Adrenal gland (tissue), 12 donors: ENCODE data around the gene DOCK1. TPM values are rescaled to one million over a fixed set of nuclear protein-coding genes. Genes with fewer than 3 reads are reported as not detected.

ENCODE experiments used
- DNase-seq, 7 donors: peaks; one replicate each; pipeline ENCODE4 v3.0.0-alpha.2; 2019 to 2020
- H3K27ac ChIP-seq, 5 donors: fragments of 200-600 bp; sonication (generic) in 4 of 5; 1 replicate in 3 of 5; 2 replicates in 2 of 5; pipeline versions ENCODE4 v1.5.1 to v1.8.0; 2016 to 2020; ENCODE audit warnings: mild to moderate bottlenecking in 1 of 5
- H3K27me3 ChIP-seq: fragments of 200-600 bp; 2 replicates; pipeline ENCODE4 v1.8.0; 2021
- H3K36me3 ChIP-seq, 2 donors: fragments of 200-600 bp; replicated peaks in 1 of 2; 1 replicate in 1 of 2; 2 replicates in 1 of 2; pipeline versions ENCODE4 v1.5.1 to v1.8.0; 2018 to 2022
- H3K4me1 ChIP-seq, 2 donors: fragments of 200-600 bp; replicated peaks in 1 of 2; 1 replicate in 1 of 2; 2 replicates in 1 of 2; pipeline versions ENCODE4 v1.5.1 to v1.8.0; 2018 to 2021
- H3K4me3 ChIP-seq, 4 donors: fragments of 200-600 bp; sonication (generic) in 3 of 4; one replicate each; pipeline ENCODE4 v1.5.1; 2016 to 2018
- H3K9me3 ChIP-seq, 3 donors: fragments of 200-600 bp; sonication (generic) in 1 of 3; replicated peaks in 1 of 3; 1 replicate in 2 of 3; 2 replicates in 1 of 3; pipeline versions ENCODE4 v1.5.1 to v1.8.0; 2016 to 2021
- POLR2A ChIP-seq, 2 donors: fragments of 450-650 bp; IDR thresholded peaks; one replicate each; pipeline ENCODE4 v1.6.1; 2017; ENCODE audit warnings: antibody characterized with exemption in 2 of 2, mild to moderate bottlenecking in 2 of 2, moderate library complexity in 1 of 2
- WGBS, 4 donors: extraction: QIAGEN DNeasy Blood & Tissue Kit in 2 of 4; methylation state at CpG; one replicate each; pipeline versions ENCODE4 v1.1.5 to v1.1.7; 2013 to 2017; 5-methylcytosine and 5-hydroxymethylcytosine counted together
- intact Hi-C, 2 donors: fragments of 100-400 bp; cut with DNase I; formaldehyde crosslinking; loops; one replicate each; pipeline versions ENCODE4 v1.14.1 to v1.15.0; 2022 to 2023
- polyA plus RNA-seq, 3 donors: library from polyadenylated mRNA; stranded (reverse); fragments of 200-250 nt in 2 of 3; fragments of 350-450 nt in 1 of 3; fragmentation: Illumina TruSeq in 1 of 3; extraction: RNeasy Lipid Tissue Mini Kit (QIAGEN cat#74804) in 1 of 3; gene quantifications; one replicate each; pipeline ENCODE4 v1.2.3, GENCODE V29; 2013 to 2014
- total RNA-seq, 9 donors: library from RNA; depleted of rRNA in 4 of 9; stranded (reverse); fragments of >200 nt in 4 of 9; fragments of 120-200 nt in 1 of 9; fragmentation: NEBNext Ultra II Directional in 1 of 9; extraction: Animal tissue kit (Norgen Biotek cat#: 25700) in 1 of 9; gene quantifications; one replicate each; pipeline versions ENCODE4 v1.1.0 to v1.2.4, GENCODE V29; 2013 to 2023
- TF ChIP-seq, protein P1 (sequence below), 6 experiments: fragments of 450-650 bp in 4 of 6; fragments of 200-600 bp in 2 of 6; sonication (generic) in 1 of 6; IDR thresholded peaks; 1 replicate in 5 of 6; 2 replicates in 1 of 6; pipeline versions ENCODE4 v1.5.1 to v1.8.0; 2016 to 2021; ENCODE audit warnings: antibody characterized with exemption in 6 of 6, mild to moderate bottlenecking in 2 of 6, moderate library complexity in 1 of 6
- donor health status: healthy with polysubstance abuse.
- donor health status: Bipolar disorder and iron deficiency.
- donor health status: DM: yes; HTN: yes; CAD: no.
- donor health status: DM: no; HTN: no; CAD: no.
- donor health status: DM: no; HTN: no; CAD: no.
- donor health status: DM: yes; HTN: yes; CAD: no.

DOCK1 gene
- total and polyA plus RNA-seq, 12 donors = 8.1 to 30.4 (median 21.6) TPM

- no peak overlapping the region for H3K4me3 ChIP-seq
- H3K27me3 ChIP-seq = no peaks in the 10 kb centered on the region
- TF ChIP-seq POLR2A (IDR thresholded peaks at IDR 0.05) = no peak
- TF ChIP-seq, protein P1, sequence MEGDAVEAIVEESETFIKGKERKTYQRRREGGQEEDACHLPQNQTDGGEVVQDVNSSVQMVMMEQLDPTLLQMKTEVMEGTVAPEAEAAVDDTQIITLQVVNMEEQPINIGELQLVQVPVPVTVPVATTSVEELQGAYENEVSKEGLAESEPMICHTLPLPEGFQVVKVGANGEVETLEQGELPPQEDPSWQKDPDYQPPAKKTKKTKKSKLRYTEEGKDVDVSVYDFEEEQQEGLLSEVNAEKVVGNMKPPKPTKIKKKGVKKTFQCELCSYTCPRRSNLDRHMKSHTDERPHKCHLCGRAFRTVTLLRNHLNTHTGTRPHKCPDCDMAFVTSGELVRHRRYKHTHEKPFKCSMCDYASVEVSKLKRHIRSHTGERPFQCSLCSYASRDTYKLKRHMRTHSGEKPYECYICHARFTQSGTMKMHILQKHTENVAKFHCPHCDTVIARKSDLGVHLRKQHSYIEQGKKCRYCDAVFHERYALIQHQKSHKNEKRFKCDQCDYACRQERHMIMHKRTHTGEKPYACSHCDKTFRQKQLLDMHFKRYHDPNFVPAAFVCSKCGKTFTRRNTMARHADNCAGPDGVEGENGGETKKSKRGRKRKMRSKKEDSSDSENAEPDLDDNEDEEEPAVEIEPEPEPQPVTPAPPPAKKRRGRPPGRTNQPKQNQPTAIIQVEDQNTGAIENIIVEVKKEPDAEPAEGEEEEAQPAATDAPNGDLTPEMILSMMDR (IDR thresholded peaks at IDR 0.05) = no peak
- 93 to 96% (median 95%) methylated on average over 6 of the region's 6 CpGs for WGBS, 4 donors
- no peaks in the 10 kb centered on the region for H3K9me3 ChIP-seq
- intact Hi-C loops = no loop called here
- no peak for DNase-seq
- H3K36me3 ChIP-seq = no peaks in the 10 kb centered on the region
- H3K27ac ChIP-seq = no peak overlapping the region
- H3K4me1 ChIP-seq = no peaks in the 10 kb centered on the region
Measured at GRCh38 chr10:127275272-127275671, 370.0 kb downstream of the DOCK1 start.

DNA sequence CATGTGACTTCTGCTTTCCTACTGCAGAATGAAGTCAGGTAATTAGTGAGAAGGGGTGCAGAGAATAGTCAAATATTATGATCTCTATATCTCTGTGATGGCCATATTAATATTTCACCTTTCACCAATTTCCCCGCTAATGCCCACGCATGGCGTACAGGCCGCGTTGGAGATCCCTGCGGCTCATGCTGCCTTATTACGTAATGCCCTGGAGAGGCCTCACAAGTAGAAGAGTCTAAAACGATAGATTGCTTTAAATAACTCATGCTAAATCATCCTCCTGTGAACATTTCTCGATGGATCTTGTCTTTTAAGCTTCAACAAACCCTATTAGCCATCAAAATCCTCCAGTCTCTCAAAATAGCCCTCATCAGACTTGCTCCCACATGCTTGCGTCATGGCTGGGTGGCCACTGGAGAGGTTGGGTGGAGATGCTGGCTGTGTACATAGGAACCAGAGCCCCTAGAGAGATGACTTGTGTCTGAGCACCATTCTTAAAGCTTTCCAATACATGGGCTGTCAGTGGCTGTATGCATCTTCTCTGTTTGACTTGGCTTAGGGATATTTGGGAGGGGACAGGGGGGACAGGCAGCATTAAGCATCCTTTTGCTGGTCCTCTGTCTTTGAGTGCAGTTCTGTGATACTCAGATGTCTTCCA lies 370.7 kb downstream of the DOCK1 start:
- TF ChIP-seq POLR2A (IDR thresholded peaks at IDR 0.05) = no peak
- TF ChIP-seq, protein P1 (IDR thresholded peaks at IDR 0.05) = no peak
- Histone ChIP-seq H3K36me3 (no peaks in the 10 kb centered on the region), H3K27ac (no peak overlapping the region), H3K27me3 (no peaks in the 10 kb centered on the region), H3K4me1 (no peaks in the 10 kb centered on the region), H3K9me3 (no peaks in the 10 kb centered on the region), H3K4me3 (no peak overlapping the region)
- no peak for DNase-seq
- 92 to 95% (median 95%) methylated on average over 10 of the region's 10 CpGs for WGBS, 4 donors
- intact Hi-C loops = no loop called here

DNA sequence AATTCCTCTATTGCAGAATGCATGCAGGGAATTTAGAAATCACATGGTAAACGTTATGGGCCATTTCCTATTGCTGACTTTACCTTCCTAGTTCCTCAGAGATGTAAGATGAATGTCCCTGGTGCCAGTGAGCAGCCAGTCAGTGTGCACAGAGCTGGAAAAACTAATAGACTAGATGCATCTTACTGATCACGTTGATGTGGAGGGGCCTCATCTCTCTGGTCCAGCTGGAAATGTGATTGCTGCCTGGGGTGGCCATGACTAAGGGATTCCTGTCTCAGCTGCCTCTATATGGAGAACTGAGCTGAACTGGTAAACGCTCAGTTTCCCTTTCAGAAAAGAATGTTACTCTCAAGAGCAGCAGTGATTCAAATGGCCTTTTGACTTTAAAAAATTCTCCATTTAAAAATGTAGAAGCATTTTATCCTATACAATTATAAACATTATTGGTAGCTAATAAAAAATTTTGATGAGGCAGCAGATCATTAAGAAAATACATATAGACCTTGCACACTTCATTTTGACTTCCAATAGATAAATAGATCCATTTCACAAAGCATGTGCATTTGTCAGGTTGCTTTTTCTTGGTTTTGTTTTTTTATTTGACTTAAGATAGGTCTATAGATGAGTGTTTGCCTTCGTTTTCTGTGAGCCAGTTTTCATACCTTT lies 371.7 kb downstream of the DOCK1 start:
- intact Hi-C loops = no loop called here
- TF ChIP-seq, protein P1 (IDR thresholded peaks at IDR 0.05) = peak in 1 of 6 experiments; percentile 5
- TF ChIP-seq POLR2A (IDR thresholded peaks at IDR 0.05) = no peak
- no peak for DNase-seq
- no peak overlapping the region for H3K4me3 ChIP-seq
- H3K9me3 ChIP-seq = no peaks in the 10 kb centered on the region
- H3K27me3 ChIP-seq = no peaks in the 10 kb centered on the region
- H3K36me3 ChIP-seq = no peaks in the 10 kb centered on the region
- 70 to 77% (median 75%) methylated on average over 4 of the region's 4 CpGs for whole genome bisulfite sequencing, 4 donors
- no peaks in the 10 kb centered on the region for H3K4me1 ChIP-seq
- no peak overlapping the region for H3K27ac ChIP-seq

DNA sequence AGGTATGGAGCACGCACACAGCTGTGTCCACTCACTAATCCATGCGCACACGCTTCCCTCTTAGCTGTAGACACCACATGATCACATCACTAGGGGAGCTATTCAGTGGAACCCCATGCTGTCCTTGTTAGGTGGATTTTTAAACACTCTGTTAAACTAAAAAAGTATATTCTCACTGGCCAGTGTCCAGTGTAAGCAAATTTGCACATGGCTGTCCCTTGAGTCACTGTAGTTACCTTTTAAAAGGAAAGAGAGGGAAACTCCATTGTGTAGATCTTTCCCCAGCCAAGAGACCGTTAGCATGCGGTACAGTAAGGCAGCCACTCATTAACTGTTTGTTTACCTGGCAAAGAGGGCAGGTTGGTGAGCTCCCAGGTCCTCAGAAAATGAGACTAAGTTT lies 372.8 kb downstream of the DOCK1 start:
- Histone ChIP-seq H3K4me3 (no peak overlapping the region), H3K36me3 (no peaks in the 10 kb centered on the region), H3K27ac (no peak overlapping the region), H3K27me3 (no peaks in the 10 kb centered on the region), H3K9me3 (no peaks in the 10 kb centered on the region), H3K4me1 (no peaks in the 10 kb centered on the region)
- no peak for DNase-seq
- 79 to 89% (median 82%) methylated on average over 5 of the region's 5 CpGs for WGBS, 4 donors
- intact Hi-C loops = no loop called here
- TF ChIP-seq POLR2A (IDR thresholded peaks at IDR 0.05) = no peak
- TF ChIP-seq, protein P1 (IDR thresholded peaks at IDR 0.05) = no peak
